GM18498 (cell line): ENCODE measurements around the gene CPM.

ENCODE experiments used
- ATAC-seq: cut with Tn5 transposase; IDR thresholded peaks from one replicate; pipeline ENCODE4 v1.9.1; 2021; ENCODE audit warnings: mild to moderate bottlenecking, moderate library complexity; ENCODE audit not compliant: unreplicated experiment

CPM gene

GRCh38 chr12:68932961-68933893 is at the start of gene CPM:
CPM (minus strand) TSS chr12:68933171; CDS start chr12:68932837, 334 bp downstream.
- ATAC-seq, result peak; percentile 95

- no peak for ATAC-seq
Observed at GRCh38 chr12:68981516-68981915, 48.5 kb upstream of the CPM start.

- ATAC-seq, result no peak
Observed at GRCh38 chr12:68980476-68981212, 47.7 kb upstream of the CPM start.

- no peak for ATAC-seq
Observed at GRCh38 chr12:68978678-68979077, 45.7 kb upstream of the CPM start.

GRCh38 chr12:68977909-68978610 is 45.1 kb upstream of the CPM start:
- no peak for ATAC-seq

- ATAC-seq, result no peak
Observed at GRCh38 chr12:68977335-68977734, 44.4 kb upstream of the CPM start.

GRCh38 chr12:68976395-68976841 is 43.4 kb upstream of the CPM start:
- ATAC-seq, result no peak

GRCh38 chr12:68975811-68976210 is 42.8 kb upstream of the CPM start:
- ATAC-seq, result no peak

- no peak for ATAC-seq
Observed at GRCh38 chr12:68972595-68972994, 39.6 kb upstream of the CPM start.

- ATAC-seq, result no peak
Observed at GRCh38 chr12:68971404-68971803, 38.4 kb upstream of the CPM start.

- ATAC-seq, result no peak
Observed at GRCh38 chr12:68970951-68971350, 38.0 kb upstream of the CPM start.

GRCh38 chr12:68970306-68970705 is 37.3 kb upstream of the CPM start:
- no peak for ATAC-seq

- no peak for ATAC-seq
Observed at GRCh38 chr12:68967046-68967445, 34.1 kb upstream of the CPM start.

- ATAC-seq, result no peak
Observed at GRCh38 chr12:68963856-68964745, 31.1 kb upstream of the CPM start.

- no peak for ATAC-seq
Observed at GRCh38 chr12:68962877-68963855, 30.2 kb upstream of the CPM start.

- ATAC-seq, result no peak
Observed at GRCh38 chr12:68959891-68960464, 27.0 kb upstream of the CPM start.

GRCh38 chr12:68959143-68959858 is 26.3 kb upstream of the CPM start:
- ATAC-seq, result no peak

GRCh38 chr12:68958322-68958721 is 25.4 kb upstream of the CPM start:
- peak; percentile 91 for ATAC-seq
